Prostate gland (tissue), 2 donors: ENCODE data around the gene CNIH4. TPM values are rescaled to one million over a fixed set of nuclear protein-coding genes. Genes with fewer than 3 reads are reported as not detected.
A peak's percentile ranks its signal among the peaks of the same experiment; 100 is the strongest.

ENCODE experiments used
- DNase-seq: peaks from one replicate; pipeline ENCODE4 v3.0.0-alpha.2; 2019; ENCODE audit warnings: low spot score
- H3K27ac ChIP-seq, 2 donors: fragments of 200-600 bp; sonication (generic); 2 replicates each; pipeline ENCODE4 v1.5.1; 2017 to 2019
- H3K27me3 ChIP-seq: fragments of 200-600 bp; sonication (generic); replicated peaks from 2 replicates; pipeline ENCODE4 v1.5.1; 2019; ENCODE audit not compliant: insufficient read depth
- H3K36me3 ChIP-seq, 2 donors: fragments of 200-600 bp; sonication (generic); 1 replicate in 1 of 2; 2 replicates in 1 of 2; pipeline versions ENCODE4 v1.5.1 to v1.8.1; 2017 to 2019
- H3K4me1 ChIP-seq: fragments of 200-600 bp; sonication (generic); replicated peaks from 2 replicates; pipeline ENCODE4 v1.5.1; 2019
- H3K4me3 ChIP-seq, 2 donors: fragments of 200-600 bp; sonication (generic); 2 replicates each; pipeline ENCODE4 v1.5.1; 2017 to 2019
- H3K9me3 ChIP-seq: fragments of 200-600 bp; sonication (generic); 2 replicates; pipeline ENCODE4 v1.5.1; 2017
- CTCF ChIP-seq, 4 experiments: fragments of 200-600 bp in 2 of 4; fragments of 450-650 bp in 2 of 4; sonication (generic) in 2 of 4; IDR thresholded peaks; 1 replicate in 3 of 4; 2 replicates in 1 of 4; pipeline ENCODE4 v1.5.1; 2016 to 2019; ENCODE audit warnings: antibody characterized with exemption in 4 of 4, mild to moderate bottlenecking in 2 of 4, moderate library complexity in 2 of 4
- POLR2A ChIP-seq: fragments of 450-650 bp; IDR thresholded peaks from one replicate; pipeline ENCODE4 v1.6.1; 2016; ENCODE audit warnings: antibody characterized with exemption, mild to moderate bottlenecking
- POLR2AphosphoS5 ChIP-seq: sonication (generic); formaldehyde crosslinking; IDR thresholded peaks from one replicate; pipeline ENCODE4 v1.6.1; 2017; ENCODE audit warnings: antibody characterized with exemption
- WGBS: methylation state at CpG from one replicate; pipeline ENCODE4 v1.1.5; 2018; 5-methylcytosine and 5-hydroxymethylcytosine counted together
- intact Hi-C: fragments of 100-400 bp; cut with DNase I; formaldehyde crosslinking; loops from one replicate; pipeline ENCODE4 v1.14.2; 2022
- total RNA-seq, 2 donors: library from RNA; depleted of rRNA; stranded (reverse); fragments of >200 nt; gene quantifications; one replicate each; pipeline ENCODE4 v1.1.0, GENCODE V29; 2016

The CNIH4 gene
- total RNA-seq, 2 donors from 2014 or later = 14.5 to 31.5 TPM

- no peaks in the 10 kb centered on the region for H3K9me3 ChIP-seq
- WGBS = 29% methylated on average over 6 of the region's 6 CpGs
- no peak for DNase-seq
- peak overlapping the region in 1 of 2 donors; percentile 34 for H3K27ac ChIP-seq
- no peaks in the 10 kb centered on the region for H3K27me3 ChIP-seq
- peaks cover 0 to 3% of the 10 kb centered on the region in 2 donors for H3K36me3 ChIP-seq
- H3K4me3 ChIP-seq = no peak overlapping the region
- H3K4me1 ChIP-seq = no peaks in the 10 kb centered on the region
- intact Hi-C loops = no loop called here
- peak; percentile 30 for TF ChIP-seq POLR2AphosphoS5
- TF ChIP-seq POLR2A = no peak
Observed at GRCh38 chr1:224387302-224387912, 30.7 kb downstream of the CNIH4 start.

- no peak for DNase-seq
- TF ChIP-seq POLR2A (no peak), POLR2AphosphoS5 (no peak), CTCF (IDR thresholded peaks at IDR 0.05) (no peak)
- 89% methylated on average over 2 of the region's 2 CpGs for WGBS
- H3K4me1 ChIP-seq = no peaks in the 10 kb centered on the region
- H3K27ac ChIP-seq = peak overlapping the region in 1 of 2 donors; percentile 34
- H3K27me3 ChIP-seq = no peaks in the 10 kb centered on the region
- peaks cover 2 to 3% of the 10 kb centered on the region in 2 donors for H3K36me3 ChIP-seq
- H3K4me3 ChIP-seq = no peak overlapping the region
- no peaks in the 10 kb centered on the region for H3K9me3 ChIP-seq
- intact Hi-C loops = no loop called here
Observed at GRCh38 chr1:224387943-224388342, 31.3 kb downstream of the CNIH4 start.

- Histone ChIP-seq H3K4me3 (no peak overlapping the region), H3K27me3 (no peaks in the 10 kb centered on the region), H3K9me3 (no peaks in the 10 kb centered on the region), H3K36me3 (peaks cover 3 to 9% of the 10 kb centered on the region in 2 donors), H3K27ac (no peak overlapping the region), H3K4me1 (no peaks in the 10 kb centered on the region)
- 96% methylated on average over 5 of the region's 5 CpGs for WGBS
- intact Hi-C loops = no loop called here
- TF ChIP-seq POLR2A = no peak
- no peak for TF ChIP-seq CTCF (IDR thresholded peaks at IDR 0.05)
- no peak for TF ChIP-seq POLR2AphosphoS5
- DNase-seq = no peak
Observed at GRCh38 chr1:224390517-224390916, 33.8 kb downstream of the CNIH4 start.

- WGBS = 80% methylated on average over 4 of the region's 4 CpGs
- no peaks in the 10 kb centered on the region for H3K4me1 ChIP-seq
- no peak overlapping the region for H3K4me3 ChIP-seq
- TF ChIP-seq CTCF (IDR thresholded peaks at IDR 0.05) (no peak), POLR2A (no peak), POLR2AphosphoS5 (no peak)
- H3K36me3 ChIP-seq = peaks cover 3 to 9% of the 10 kb centered on the region in 2 donors
- no peak for DNase-seq
- H3K9me3 ChIP-seq = no peaks in the 10 kb centered on the region
- no peaks in the 10 kb centered on the region for H3K27me3 ChIP-seq
- no peak overlapping the region for H3K27ac ChIP-seq
- intact Hi-C loops = no loop called here
Observed at GRCh38 chr1:224392411-224393249, 36.0 kb downstream of the CNIH4 start.

GRCh38 chr1:224393294-224393693 lies 36.6 kb downstream of the CNIH4 start:
- intact Hi-C loops = no loop called here
- WGBS = 79% methylated on average over 3 of the region's 3 CpGs
- H3K27me3 ChIP-seq = no peaks in the 10 kb centered on the region
- H3K27ac ChIP-seq = no peak overlapping the region
- DNase-seq = no peak
- no peak for TF ChIP-seq CTCF (IDR thresholded peaks at IDR 0.05)
- TF ChIP-seq POLR2A = no peak
- no peak for TF ChIP-seq POLR2AphosphoS5
- H3K4me3 ChIP-seq = no peak overlapping the region
- H3K4me1 ChIP-seq = no peaks in the 10 kb centered on the region
- no peaks in the 10 kb centered on the region for H3K9me3 ChIP-seq
- peaks cover 3 to 9% of the 10 kb centered on the region in 2 donors for H3K36me3 ChIP-seq
